AG04449 (cell line): Measurements from ENCODE around the gene MINDY3.
"Not testable (repeated sequence)": the region's sequence is repeated elsewhere in the genome, so short reads cannot be mapped to it uniquely, and the experiment has no call there.

Source experiments
- CTCF ChIA-PET: fragments of 350-600 bp; formaldehyde crosslinking; extraction: SDS; loops from one replicate; lab custom pipeline; 2021; ENCODE audit warnings: antibody characterized with exemption; lab: Yijun Ruan, JAX
- POLR2A ChIA-PET: fragments of 400-600, 350-600 bp; formaldehyde crosslinking; extraction: SDS; loops from one replicate; lab custom pipeline; 2020; ENCODE audit warnings: antibody characterized with exemption, inconsistent platforms; lab: Yijun Ruan, JAX
- DNase-seq: peaks from one replicate; pipeline ENCODE4 v3.0.0-alpha.2; 2010; ENCODE audit warnings: low read depth, low spot score
- H3K4me3 ChIP-seq: 2 replicates; pipeline ENCODE4 v1.5.1; 2011; ENCODE audit warnings: low read depth, mild to moderate bottlenecking, control low read depth, low read length
- CTCF ChIP-seq: IDR thresholded peaks from one replicate; pipeline ENCODE4 v1.5.1; 2011; ENCODE audit warnings: mild to moderate bottlenecking, moderate library complexity, low read length, control low read depth, inconsistent platforms; ENCODE audit not compliant: insufficient read depth; ENCODE audit errors: missing control alignments

The MINDY3 gene

GRCh38 chr10:15764892-15765454 is 95.3 kb downstream of the MINDY3 start:
- DNase-seq: no peak
- POLR2A ChIA-PET: no interaction called here
- CTCF ChIA-PET: no interaction called here
- H3K4me3 ChIP-seq: no peak overlapping the region
- TF ChIP-seq CTCF: no peak

- ChIA-PET CTCF (no interaction called here), POLR2A (no interaction called here)
- no peak for TF ChIP-seq CTCF
- no peak for DNase-seq
- no peak overlapping the region for H3K4me3 ChIP-seq
These were observed 97.3 kb downstream of the MINDY3 start for GRCh38 chr10:15763006-15763405.

DNA sequence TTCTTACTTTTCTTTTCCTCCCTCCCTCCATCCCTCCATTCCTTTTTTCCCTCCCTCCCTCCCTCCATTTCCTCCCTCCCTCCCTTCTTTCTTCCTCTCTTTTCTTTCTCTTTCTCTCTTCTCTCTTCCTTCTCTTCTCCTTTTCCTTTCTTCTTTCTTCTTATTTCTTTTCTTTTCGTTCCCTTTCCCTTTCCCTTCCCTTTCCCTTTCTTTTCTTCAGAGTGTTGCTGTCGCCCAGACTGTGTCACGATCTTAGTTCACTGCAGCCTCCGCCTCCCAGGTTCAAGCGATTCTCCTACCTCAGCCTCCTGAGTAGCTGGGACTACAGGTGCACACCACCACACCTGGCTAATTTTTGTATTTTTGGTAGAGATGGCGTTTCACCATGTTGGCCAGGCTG is 98.1 kb downstream of the MINDY3 start:
- CTCF ChIA-PET, H3K4me3 ChIP-seq, POLR2A ChIA-PET: not testable (repeated sequence)

GRCh38 chr10:15761224-15761623 is 99.1 kb downstream of the MINDY3 start:
- H3K4me3 ChIP-seq, CTCF ChIA-PET, POLR2A ChIA-PET, DNase-seq: not testable (repeated sequence)

More for the DNA sequence above, 98.1 kb downstream of the MINDY3 start:
- not testable (repeated sequence) for DNase-seq

GRCh38 chr10:15760681-15761080 is 99.6 kb downstream of the MINDY3 start:
- TF ChIP-seq CTCF: no peak
- H3K4me3 ChIP-seq: no peak overlapping the region
- CTCF ChIA-PET: no interaction called here
- POLR2A ChIA-PET: no interaction called here
- no peak for DNase-seq

- ChIA-PET CTCF (interaction anchor here (1.0 kb wide), 1 partner anchor 174 kb away, joined by 3 read pairs; no protein-coding TSS in a partner anchor), POLR2A (no interaction called here)
- no peak overlapping the region for H3K4me3 ChIP-seq
- no peak for DNase-seq
- no peak for TF ChIP-seq CTCF
These were observed 101.0 kb downstream of the MINDY3 start for GRCh38 chr10:15759265-15759664.

DNA sequence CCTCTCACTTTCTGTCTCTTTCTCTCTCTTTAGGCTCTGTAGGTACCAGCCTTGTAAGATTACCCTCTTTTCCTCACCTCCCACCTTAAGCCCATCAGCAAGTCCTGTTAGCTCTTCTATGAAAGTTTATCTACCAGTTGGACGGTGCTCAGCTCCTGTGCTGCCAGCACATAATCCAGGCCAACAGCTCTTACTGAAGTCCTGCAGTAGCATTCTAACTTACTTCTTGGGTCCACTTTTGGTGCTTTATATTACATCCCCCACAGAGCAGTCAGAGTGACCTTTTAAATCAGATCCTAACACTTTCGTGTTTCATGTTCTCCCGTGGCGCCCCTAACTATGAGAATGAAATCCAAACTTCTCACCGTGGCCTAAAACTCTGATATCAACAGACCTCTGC is 101.7 kb downstream of the MINDY3 start:
- ChIA-PET CTCF (interaction anchor here (1.0 kb wide), 1 partner anchor 173 kb away, joined by 3 read pairs; no protein-coding TSS in a partner anchor), POLR2A (no interaction called here)
- H3K4me3 ChIP-seq: no peak overlapping the region
- no peak for TF ChIP-seq CTCF
- no peak for DNase-seq
